PFSK-1 (cell line): ENCODE data around the gene R3HDM1.

Experiments
- FOXP2 ChIP-seq: optimal IDR thresholded peaks from 2 replicates; pipeline ENCODE3; 2011; ENCODE audit warnings: borderline replicate concordance, control low read depth, inconsistent platforms; ENCODE audit not compliant: insufficient read depth; ENCODE audit errors: extremely low read length, extremely low read depth
- POLR2AphosphoS5 ChIP-seq: IDR thresholded peaks from 2 replicates; pipeline ENCODE4 v1.6.1; 2012; ENCODE audit warnings: low read depth, mild to moderate bottlenecking, control low read depth, low read length, moderate library complexity
- SIN3A ChIP-seq: IDR thresholded peaks from 2 replicates; pipeline ENCODE4 v1.6.1; 2012; ENCODE audit warnings: mild to moderate bottlenecking, low read length, moderate library complexity, borderline replicate concordance; ENCODE audit not compliant: insufficient read depth
- TAF1 ChIP-seq: IDR thresholded peaks from 2 replicates; pipeline ENCODE4 v1.6.1; 2012; ENCODE audit warnings: low read length, control low read depth, borderline replicate concordance; ENCODE audit not compliant: insufficient read depth
- TF ChIP-seq, protein P1 (sequence below), 2 experiments: IDR thresholded peaks; 2 replicates each; pipeline versions ENCODE4 v1.6.1 to v1.8.0; 2011 to 2012; ENCODE audit warnings: low read depth in 2 of 2, low read length in 2 of 2, control low read depth in 1 of 2, inconsistent platforms in 1 of 2, mild to moderate bottlenecking in 1 of 2, moderate library complexity in 1 of 2; ENCODE audit not compliant: insufficient read depth in 1 of 2

The R3HDM1 gene

DNA sequence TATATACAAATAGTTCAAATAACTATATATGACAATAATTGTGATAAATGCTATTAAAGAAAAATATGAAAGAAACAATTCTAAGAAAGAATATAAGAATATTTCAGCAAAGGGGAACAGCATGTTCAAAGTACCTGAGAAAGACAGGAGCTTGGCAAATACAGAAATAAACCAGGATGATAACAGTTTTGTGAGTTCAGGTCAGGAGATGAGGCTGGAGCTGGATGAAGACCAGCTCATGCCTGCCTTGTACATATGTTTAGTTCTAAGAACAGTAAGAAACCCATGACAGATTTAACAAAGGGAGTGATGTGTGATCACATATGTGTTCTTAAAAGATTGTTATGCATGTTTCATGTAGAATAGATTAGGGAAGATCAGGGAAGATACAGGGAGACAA lies 98.2 kb downstream of the R3HDM1 start:
- TF ChIP-seq, protein P1, sequence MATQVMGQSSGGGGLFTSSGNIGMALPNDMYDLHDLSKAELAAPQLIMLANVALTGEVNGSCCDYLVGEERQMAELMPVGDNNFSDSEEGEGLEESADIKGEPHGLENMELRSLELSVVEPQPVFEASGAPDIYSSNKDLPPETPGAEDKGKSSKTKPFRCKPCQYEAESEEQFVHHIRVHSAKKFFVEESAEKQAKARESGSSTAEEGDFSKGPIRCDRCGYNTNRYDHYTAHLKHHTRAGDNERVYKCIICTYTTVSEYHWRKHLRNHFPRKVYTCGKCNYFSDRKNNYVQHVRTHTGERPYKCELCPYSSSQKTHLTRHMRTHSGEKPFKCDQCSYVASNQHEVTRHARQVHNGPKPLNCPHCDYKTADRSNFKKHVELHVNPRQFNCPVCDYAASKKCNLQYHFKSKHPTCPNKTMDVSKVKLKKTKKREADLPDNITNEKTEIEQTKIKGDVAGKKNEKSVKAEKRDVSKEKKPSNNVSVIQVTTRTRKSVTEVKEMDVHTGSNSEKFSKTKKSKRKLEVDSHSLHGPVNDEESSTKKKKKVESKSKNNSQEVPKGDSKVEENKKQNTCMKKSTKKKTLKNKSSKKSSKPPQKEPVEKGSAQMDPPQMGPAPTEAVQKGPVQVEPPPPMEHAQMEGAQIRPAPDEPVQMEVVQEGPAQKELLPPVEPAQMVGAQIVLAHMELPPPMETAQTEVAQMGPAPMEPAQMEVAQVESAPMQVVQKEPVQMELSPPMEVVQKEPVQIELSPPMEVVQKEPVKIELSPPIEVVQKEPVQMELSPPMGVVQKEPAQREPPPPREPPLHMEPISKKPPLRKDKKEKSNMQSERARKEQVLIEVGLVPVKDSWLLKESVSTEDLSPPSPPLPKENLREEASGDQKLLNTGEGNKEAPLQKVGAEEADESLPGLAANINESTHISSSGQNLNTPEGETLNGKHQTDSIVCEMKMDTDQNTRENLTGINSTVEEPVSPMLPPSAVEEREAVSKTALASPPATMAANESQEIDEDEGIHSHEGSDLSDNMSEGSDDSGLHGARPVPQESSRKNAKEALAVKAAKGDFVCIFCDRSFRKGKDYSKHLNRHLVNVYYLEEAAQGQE (IDR thresholded peaks at IDR 0.05; ENCODE audit: insufficient read depth in 1 of 2, low read depth in 2 of 2, low read length in 2 of 2), result no peak
- TF ChIP-seq SIN3A (no peak), TAF1 (no peak), FOXP2 (no peak)

DNA sequence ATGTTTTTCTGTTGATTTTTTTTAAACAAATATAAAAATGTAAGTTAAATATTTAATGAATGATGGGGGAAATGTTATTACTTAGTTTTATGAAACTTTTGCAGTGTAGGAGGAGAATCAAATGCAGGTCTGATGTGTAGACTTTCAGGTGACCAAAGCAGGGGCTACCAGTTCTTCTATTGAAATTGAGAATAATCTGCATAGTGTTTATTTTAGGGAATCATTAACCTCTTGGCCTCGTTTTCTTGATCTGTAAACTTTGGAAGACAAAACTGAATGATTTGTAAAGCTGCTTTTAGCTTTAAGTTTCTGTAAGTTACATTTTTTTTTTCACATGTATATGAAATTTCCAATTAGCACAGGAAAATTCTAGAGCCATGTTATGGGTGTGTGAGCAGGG lies 99.2 kb downstream of the R3HDM1 start:
- TF ChIP-seq POLR2AphosphoS5, result no peak
- TF ChIP-seq FOXP2, result no peak
- TF ChIP-seq TAF1, result no peak
- TF ChIP-seq, protein P1 (IDR thresholded peaks at IDR 0.05; ENCODE audit: insufficient read depth in 1 of 2, low read depth in 2 of 2, low read length in 2 of 2), result no peak
- no peak for TF ChIP-seq SIN3A

DNA sequence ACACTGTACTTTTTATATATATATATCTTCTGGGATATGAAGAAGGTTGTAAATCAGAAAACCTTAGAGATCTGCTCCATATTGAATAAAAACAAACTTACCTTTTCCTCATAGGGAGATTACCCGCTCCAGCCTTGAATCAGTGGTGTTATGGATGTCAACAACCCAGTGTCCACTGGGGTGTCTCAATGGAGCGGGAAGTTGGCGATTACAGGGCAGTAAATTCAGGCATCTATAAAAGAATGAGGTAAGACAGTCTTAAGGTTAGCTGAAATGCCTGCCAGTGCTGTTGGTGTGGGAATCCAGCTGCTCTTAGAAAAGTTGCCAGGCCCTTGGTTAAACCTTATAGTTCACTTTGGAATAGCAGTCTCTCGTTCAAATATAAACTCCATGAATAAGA lies 102.3 kb downstream of the R3HDM1 start:
- TF ChIP-seq FOXP2 (no peak), SIN3A (no peak), TAF1 (no peak), POLR2AphosphoS5 (no peak)
- TF ChIP-seq, protein P1 (IDR thresholded peaks at IDR 0.05; ENCODE audit: insufficient read depth in 1 of 2, low read depth in 2 of 2, low read length in 2 of 2), result no peak

DNA sequence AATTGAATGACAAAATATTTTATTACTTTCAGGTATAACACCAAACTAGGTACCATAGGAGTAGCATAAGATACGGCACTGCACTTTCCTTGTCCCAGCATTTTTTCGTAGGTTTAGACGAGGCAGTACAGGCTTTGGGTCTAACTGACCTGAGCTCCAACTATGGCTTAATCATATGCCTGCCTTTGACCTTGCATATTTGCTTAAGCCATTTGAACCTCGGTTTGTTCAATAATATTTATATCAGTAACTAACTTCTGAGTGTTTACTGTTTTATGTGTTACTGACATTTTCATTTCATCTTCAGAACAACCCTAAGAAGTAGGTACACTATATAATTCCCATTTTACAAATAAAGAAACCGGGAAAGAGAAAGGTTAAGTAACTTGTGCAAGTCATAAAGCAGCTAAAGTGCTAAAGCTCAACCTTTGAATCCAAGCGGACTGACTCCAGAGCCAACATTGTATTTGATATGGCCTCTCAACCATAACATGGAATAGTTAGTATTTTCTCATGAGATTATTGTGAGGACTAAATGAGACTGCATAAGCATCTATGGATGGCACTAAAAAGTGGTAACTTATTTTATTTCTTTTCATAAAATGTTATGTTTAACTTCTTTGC lies 104.0 kb downstream of the R3HDM1 start:
- TF ChIP-seq FOXP2 (no peak), POLR2AphosphoS5 (no peak)

DNA sequence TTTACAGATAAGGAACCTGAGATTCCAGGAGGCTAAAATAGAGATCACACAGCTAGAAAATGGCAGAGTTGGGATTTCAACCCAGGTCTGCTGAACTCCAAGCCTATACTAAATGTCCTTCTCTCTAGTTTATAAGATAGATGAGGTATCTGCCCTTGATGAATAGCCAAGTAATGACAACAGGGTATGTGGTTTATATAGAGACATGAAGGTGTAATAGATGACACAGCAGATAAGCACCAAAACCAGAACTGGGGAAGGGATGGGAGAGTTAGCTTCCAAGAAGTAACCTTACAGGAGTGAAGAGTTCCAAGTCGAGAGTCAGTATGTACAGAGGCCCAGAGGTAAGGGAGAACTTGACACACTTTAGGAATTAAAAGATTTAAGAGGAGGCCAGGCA lies 105.7 kb downstream of the R3HDM1 start:
- TF ChIP-seq, protein P1 (IDR thresholded peaks at IDR 0.05; ENCODE audit: insufficient read depth in 1 of 2, low read depth in 2 of 2, low read length in 2 of 2), result no peak
- no peak for TF ChIP-seq SIN3A
- no peak for TF ChIP-seq TAF1
- TF ChIP-seq POLR2AphosphoS5, result no peak
- no peak for TF ChIP-seq FOXP2
